ENCODE data around the gene ECD.

- TF ChIP-seq ZNF274 (IDR thresholded peaks at IDR 0.05; ENCODE audit: low read depth, low read length) = no peak
- no peak for TF ChIP-seq SUZ12 (IDR thresholded peaks at IDR 0.05; ENCODE audit: extremely low read depth, insufficient read depth, insufficient read length)
Observed at GRCh38 chr10:73156054-73156453, 11.8 kb downstream of the ECD start.

Measured in NT2/D1 (cell line).